Left renal cortex interstitium (tissue), 4 donors: ENCODE measurements around the gene FMO5. TPM values are rescaled to one million over a fixed set of nuclear protein-coding genes. Genes with fewer than 3 reads are reported as not detected.
"Not testable (repeated sequence)": the region's sequence is repeated elsewhere in the genome, so short reads cannot be mapped to it uniquely, and the experiment has no call there.

ENCODE experiments used
- DNase-seq, 4 donors: peaks; one replicate each; pipeline ENCODE4 v3.0.0-alpha.2; 2013; ENCODE audit warnings: low read depth in 4 of 4, low spot score in 2 of 4, missing footprints in 1 of 4
- polyA plus RNA-seq, 4 donors: library from polyadenylated mRNA; unstranded; fragments of 120-200 nt; gene quantifications; one replicate each; pipeline ENCODE4 v1.2.1, GENCODE V29; 2013; ENCODE audit not compliant: insufficient read length in 4 of 4

FMO5 gene
- polyA plus RNA-seq, 4 donors, result 7.0 to 11.0 (median 9.2) TPM

DNA sequence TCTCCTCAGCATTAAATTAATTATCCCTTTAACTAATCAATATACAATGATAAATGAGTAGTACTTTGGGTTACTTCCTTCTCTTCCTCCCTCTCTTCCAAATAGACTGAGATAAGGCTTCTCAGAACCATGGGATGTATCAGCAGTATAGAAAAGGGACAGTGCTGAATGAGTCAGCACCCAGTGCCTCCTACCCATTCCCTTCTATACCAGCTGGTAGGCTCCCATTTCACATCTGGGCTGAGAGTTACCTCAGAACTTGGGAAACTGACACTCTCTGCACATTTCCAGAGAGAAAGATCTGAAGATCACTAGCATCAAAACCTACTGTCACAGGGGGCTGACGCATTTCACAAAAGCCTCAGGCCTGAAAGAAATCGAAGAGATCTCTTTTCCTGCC, 68.0 kb downstream of the FMO5 start:
- not testable (repeated sequence) for DNase-seq

DNA sequence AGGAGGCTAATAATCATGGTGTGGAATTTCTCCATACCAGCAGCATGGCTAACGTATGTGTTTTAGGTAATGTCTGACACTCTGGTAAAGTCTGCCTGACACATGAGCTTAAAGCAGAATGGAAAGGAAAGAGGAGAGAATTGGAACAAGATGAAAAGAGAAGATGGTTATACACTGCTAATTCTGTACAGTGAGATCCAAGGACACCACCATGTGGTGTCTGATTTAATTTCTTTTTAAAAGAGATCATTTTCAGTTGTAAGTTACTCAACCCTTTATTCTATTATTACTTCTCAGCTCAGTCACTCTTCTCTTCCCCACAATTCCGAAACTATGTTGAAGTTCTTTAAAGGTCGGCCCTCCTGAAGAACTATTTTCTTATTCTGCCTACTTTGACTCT, 68.5 kb downstream of the FMO5 start:
- no peak for DNase-seq

- no peak for DNase-seq
Observed at GRCh38 chr1:147152772-147153171, 72.4 kb downstream of the FMO5 start.

DNA sequence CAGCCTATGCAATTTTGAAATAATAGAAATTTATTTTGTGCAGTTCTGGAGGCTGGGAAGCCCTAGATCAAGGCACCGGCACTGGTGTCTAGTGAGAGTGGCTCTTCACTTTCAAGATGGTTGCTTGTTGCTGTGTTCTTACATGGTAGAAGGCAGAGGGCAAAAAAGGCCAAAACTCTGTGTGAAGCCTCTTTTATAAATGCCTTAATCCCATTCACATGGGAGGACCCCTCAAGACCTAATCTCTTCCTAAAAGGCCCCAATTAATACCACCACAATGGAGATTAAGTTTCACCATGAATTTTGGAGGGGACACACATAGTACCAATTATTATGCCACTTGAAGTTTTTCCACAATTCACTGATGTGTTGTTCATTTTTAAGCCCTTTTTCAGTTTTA, 73.9 kb downstream of the FMO5 start:
- DNase-seq, result no peak

- DNase-seq, result no peak
Observed at GRCh38 chr1:147142886-147143285, 82.3 kb downstream of the FMO5 start.

Other genes with a start within 250 kb of the FMO5 start
- gene PRKAB2, start 52.9 kb downstream of the FMO5 start, polyA plus RNA-seq, result 10 to 100 TPM; 20.8 to 26.1 (median 23.9) TPM
- gene CHD1L, start 17.3 kb upstream of the FMO5 start, polyA plus RNA-seq, result 10 to 100 TPM; 41.8 to 68.0 (median 48.2) TPM